HL-60 (cell line): ENCODE measurements around the gene HOXC12.

ENCODE experiments used
- GABPA ChIP-seq: IDR thresholded peaks from 2 replicates; pipeline ENCODE4 v1.6.1; 2012; ENCODE audit warnings: low read depth
- POLR2AphosphoS5 ChIP-seq: IDR thresholded peaks from 2 replicates; pipeline ENCODE4 v1.6.1; 2012; ENCODE audit warnings: low read depth
- SPI1 ChIP-seq: IDR thresholded peaks from 2 replicates; pipeline ENCODE4 v1.6.1; 2012; ENCODE audit warnings: low read depth, mild to moderate bottlenecking, borderline replicate concordance
- TF ChIP-seq, protein P1 (sequence below): IDR thresholded peaks from one replicate; pipeline ENCODE4 v1.5.1; 2011; ENCODE audit warnings: low read length, control low read depth, inconsistent platforms; ENCODE audit not compliant: insufficient read depth
- TF ChIP-seq, protein P2 (sequence below): IDR thresholded peaks from 2 replicates; pipeline ENCODE4 v1.6.1; 2012; ENCODE audit warnings: low read depth; ENCODE audit not compliant: insufficient replicate concordance

DNA sequence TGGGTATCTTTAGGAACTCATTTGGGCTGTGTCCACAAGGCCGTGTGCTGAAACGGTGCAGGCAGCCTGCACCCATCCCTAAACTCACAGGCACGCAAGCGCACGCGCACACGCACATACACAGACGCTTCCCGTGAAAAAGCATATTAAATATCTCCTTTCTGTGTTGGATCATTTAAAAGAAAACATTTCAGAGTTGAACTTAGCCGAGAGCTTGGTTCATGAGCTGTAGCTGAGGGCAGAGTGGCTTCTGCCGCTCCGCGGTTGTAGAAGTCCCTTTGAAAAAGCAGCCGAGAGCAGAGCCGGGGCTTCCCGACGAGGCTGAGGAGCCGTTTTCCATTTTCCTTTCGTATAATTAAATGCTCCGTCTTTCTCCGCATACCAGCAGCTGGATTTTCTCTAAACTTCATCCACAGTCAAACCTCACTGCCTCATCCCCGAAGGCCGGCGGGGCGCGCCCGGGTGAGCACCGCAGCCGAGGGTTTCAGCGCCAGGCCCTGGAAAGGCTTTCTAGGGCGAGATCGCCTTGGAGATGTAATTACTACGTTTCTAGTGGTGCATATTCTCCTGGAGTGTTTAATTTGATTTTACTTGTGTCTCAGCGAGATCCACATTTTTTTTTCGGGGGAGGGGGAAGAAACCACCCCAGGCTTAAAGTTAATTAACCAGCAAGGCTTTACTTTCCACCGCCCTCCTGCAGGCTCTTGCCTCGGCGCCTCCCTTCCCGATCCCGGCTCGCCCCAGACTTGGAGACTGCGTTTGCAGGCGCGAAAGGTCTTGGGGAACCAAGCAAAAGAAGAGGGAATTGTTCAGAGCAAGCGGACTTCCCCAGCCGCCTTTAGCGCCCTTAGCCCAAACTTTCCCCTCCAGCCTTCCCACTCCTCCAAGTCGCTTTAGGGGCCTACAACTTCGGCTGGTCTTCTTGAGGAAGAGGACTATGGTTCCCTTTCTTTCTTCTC, 19.0 kb upstream of the HOXC12 start:
- TF ChIP-seq POLR2AphosphoS5: no peak
- TF ChIP-seq, protein P1, sequence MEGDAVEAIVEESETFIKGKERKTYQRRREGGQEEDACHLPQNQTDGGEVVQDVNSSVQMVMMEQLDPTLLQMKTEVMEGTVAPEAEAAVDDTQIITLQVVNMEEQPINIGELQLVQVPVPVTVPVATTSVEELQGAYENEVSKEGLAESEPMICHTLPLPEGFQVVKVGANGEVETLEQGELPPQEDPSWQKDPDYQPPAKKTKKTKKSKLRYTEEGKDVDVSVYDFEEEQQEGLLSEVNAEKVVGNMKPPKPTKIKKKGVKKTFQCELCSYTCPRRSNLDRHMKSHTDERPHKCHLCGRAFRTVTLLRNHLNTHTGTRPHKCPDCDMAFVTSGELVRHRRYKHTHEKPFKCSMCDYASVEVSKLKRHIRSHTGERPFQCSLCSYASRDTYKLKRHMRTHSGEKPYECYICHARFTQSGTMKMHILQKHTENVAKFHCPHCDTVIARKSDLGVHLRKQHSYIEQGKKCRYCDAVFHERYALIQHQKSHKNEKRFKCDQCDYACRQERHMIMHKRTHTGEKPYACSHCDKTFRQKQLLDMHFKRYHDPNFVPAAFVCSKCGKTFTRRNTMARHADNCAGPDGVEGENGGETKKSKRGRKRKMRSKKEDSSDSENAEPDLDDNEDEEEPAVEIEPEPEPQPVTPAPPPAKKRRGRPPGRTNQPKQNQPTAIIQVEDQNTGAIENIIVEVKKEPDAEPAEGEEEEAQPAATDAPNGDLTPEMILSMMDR: no peak
- TF ChIP-seq, protein P2, sequence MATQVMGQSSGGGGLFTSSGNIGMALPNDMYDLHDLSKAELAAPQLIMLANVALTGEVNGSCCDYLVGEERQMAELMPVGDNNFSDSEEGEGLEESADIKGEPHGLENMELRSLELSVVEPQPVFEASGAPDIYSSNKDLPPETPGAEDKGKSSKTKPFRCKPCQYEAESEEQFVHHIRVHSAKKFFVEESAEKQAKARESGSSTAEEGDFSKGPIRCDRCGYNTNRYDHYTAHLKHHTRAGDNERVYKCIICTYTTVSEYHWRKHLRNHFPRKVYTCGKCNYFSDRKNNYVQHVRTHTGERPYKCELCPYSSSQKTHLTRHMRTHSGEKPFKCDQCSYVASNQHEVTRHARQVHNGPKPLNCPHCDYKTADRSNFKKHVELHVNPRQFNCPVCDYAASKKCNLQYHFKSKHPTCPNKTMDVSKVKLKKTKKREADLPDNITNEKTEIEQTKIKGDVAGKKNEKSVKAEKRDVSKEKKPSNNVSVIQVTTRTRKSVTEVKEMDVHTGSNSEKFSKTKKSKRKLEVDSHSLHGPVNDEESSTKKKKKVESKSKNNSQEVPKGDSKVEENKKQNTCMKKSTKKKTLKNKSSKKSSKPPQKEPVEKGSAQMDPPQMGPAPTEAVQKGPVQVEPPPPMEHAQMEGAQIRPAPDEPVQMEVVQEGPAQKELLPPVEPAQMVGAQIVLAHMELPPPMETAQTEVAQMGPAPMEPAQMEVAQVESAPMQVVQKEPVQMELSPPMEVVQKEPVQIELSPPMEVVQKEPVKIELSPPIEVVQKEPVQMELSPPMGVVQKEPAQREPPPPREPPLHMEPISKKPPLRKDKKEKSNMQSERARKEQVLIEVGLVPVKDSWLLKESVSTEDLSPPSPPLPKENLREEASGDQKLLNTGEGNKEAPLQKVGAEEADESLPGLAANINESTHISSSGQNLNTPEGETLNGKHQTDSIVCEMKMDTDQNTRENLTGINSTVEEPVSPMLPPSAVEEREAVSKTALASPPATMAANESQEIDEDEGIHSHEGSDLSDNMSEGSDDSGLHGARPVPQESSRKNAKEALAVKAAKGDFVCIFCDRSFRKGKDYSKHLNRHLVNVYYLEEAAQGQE: no peak
- TF ChIP-seq GABPA: no peak
- no peak for TF ChIP-seq SPI1
